Upper lobe of right lung (tissue), 1 donor: ENCODE measurements around the gene ZNF831. TPM values are rescaled to one million over a fixed set of nuclear protein-coding genes. Genes with fewer than 3 reads are reported as not detected.

ENCODE experiments used
- ATAC-seq: fragments of 200-7000 bp; cut with Tn5 transposase; one replicate; pipeline ENCODE4 v1.9.1; 2020; ENCODE audit warnings: mild to moderate bottlenecking, moderate library complexity
- DNase-seq: peaks from one replicate; pipeline ENCODE4 v3.0.0-alpha.2; 2020
- H3K27ac ChIP-seq: fragments of 200-600 bp; one replicate; pipeline ENCODE4 v1.8.0; 2022
- H3K27me3 ChIP-seq: fragments of 200-600 bp; one replicate; pipeline ENCODE4 v1.8.0; 2022; ENCODE audit warnings: mild to moderate bottlenecking
- H3K36me3 ChIP-seq: fragments of 200-600 bp; one replicate; pipeline ENCODE4 v1.8.0; 2022
- H3K4me1 ChIP-seq: fragments of 200-600 bp; one replicate; pipeline ENCODE4 v1.8.0; 2022
- H3K4me3 ChIP-seq: fragments of 200-600 bp; one replicate; pipeline ENCODE4 v1.8.0; 2022; ENCODE audit warnings: mild to moderate bottlenecking
- H3K9me3 ChIP-seq: fragments of 200-600 bp; one replicate; pipeline ENCODE4 v1.8.0; 2022
- CTCF ChIP-seq: fragments of 200-600 bp; IDR thresholded peaks from one replicate; pipeline ENCODE4 v1.8.0; 2022; ENCODE audit warnings: antibody characterized with exemption
- intact Hi-C: fragments of 100-400 bp; cut with DNase I; formaldehyde crosslinking; loops from one replicate; pipeline ENCODE4 v1.11.0; 2022
- total RNA-seq: library from RNA; stranded (reverse); fragmentation: NEBNext Ultra II Directional; extraction: Animal tissue kit (Norgen Biotek cat#: 25700); gene quantifications from one replicate; pipeline ENCODE4 v1.2.1, GENCODE V29; 2021
- donor health status: DM: no; HTN: yes; CAD: no; lungs with severe emphysema.

ZNF831 gene
- total RNA-seq, 1 donor from 2014 or later = 1.0 TPM

GRCh38 chr20:59165396-59165795 lies 1.8 kb downstream of the ZNF831 start:
- Histone ChIP-seq H3K36me3 (no peaks in the 10 kb centered on the region), H3K27ac (peak overlapping the region; percentile 64), H3K4me3 (no peak overlapping the region), H3K4me1 (no peaks in the 10 kb centered on the region), H3K9me3 (no peaks in the 10 kb centered on the region), H3K27me3 (no peaks in the 10 kb centered on the region)
- intact Hi-C loops = no loop called here
- ATAC-seq = no peak
- DNase-seq = no peak
- TF ChIP-seq CTCF = no peak

GRCh38 chr20:59165891-59166709 lies 2.5 kb downstream of the ZNF831 start:
- Histone ChIP-seq H3K4me3 (no peak overlapping the region), H3K9me3 (no peaks in the 10 kb centered on the region), H3K27ac (no peak overlapping the region), H3K27me3 (no peaks in the 10 kb centered on the region), H3K36me3 (no peaks in the 10 kb centered on the region), H3K4me1 (no peaks in the 10 kb centered on the region)
- ATAC-seq (no peak), DNase-seq (no peak)
- TF ChIP-seq CTCF = no peak
- intact Hi-C loops = no loop called here

- Histone ChIP-seq H3K27me3 (no peaks in the 10 kb centered on the region), H3K4me1 (no peaks in the 10 kb centered on the region), H3K36me3 (no peaks in the 10 kb centered on the region), H3K4me3 (no peak overlapping the region), H3K9me3 (no peaks in the 10 kb centered on the region), H3K27ac (no peak overlapping the region)
- DNase-seq (no peak), ATAC-seq (no peak)
- intact Hi-C loops = no loop called here
- no peak for TF ChIP-seq CTCF
Measured at GRCh38 chr20:59170406-59171349, 7.1 kb downstream of the ZNF831 start.

- DNase-seq (no peak), ATAC-seq (no peak)
- intact Hi-C loops = no loop called here
- H3K9me3 ChIP-seq = no peaks in the 10 kb centered on the region
- no peak for TF ChIP-seq CTCF
- no peak overlapping the region for H3K4me3 ChIP-seq
- H3K4me1 ChIP-seq = peaks cover 4% of the 10 kb centered on the region
- no peaks in the 10 kb centered on the region for H3K36me3 ChIP-seq
- H3K27me3 ChIP-seq = no peaks in the 10 kb centered on the region
- H3K27ac ChIP-seq = no peak overlapping the region
Measured at GRCh38 chr20:59171986-59172385, 8.4 kb downstream of the ZNF831 start.

- intact Hi-C loops = no loop called here
- ATAC-seq = no peak
Measured at GRCh38 chr20:59173938-59174491, 10.4 kb downstream of the ZNF831 start.

More at GRCh38 chr20:59173938-59174491, 10.4 kb downstream of the ZNF831 start:
- no peaks in the 10 kb centered on the region for H3K36me3 ChIP-seq
- H3K27ac ChIP-seq = no peak overlapping the region
- no peaks in the 10 kb centered on the region for H3K27me3 ChIP-seq
- no peak for TF ChIP-seq CTCF
- H3K9me3 ChIP-seq = no peaks in the 10 kb centered on the region
- no peak for DNase-seq
- H3K4me3 ChIP-seq = no peak overlapping the region
- H3K4me1 ChIP-seq = peaks cover 4% of the 10 kb centered on the region
